ENCODE results near the gene POLDIP3.

Gene POLDIP3

GRCh38 chr22:42653999-42654398, 39.3 kb upstream of the POLDIP3 start:
- no peak overlapping the region for H3K4me3 ChIP-seq (replicated peaks; ENCODE audit: low read depth, low read length)
- H3K36me3 ChIP-seq (ENCODE audit: control insufficient read depth, insufficient read depth, low read length): no peaks in the 10 kb centered on the region
- no peak for TF ChIP-seq CTCF (IDR thresholded peaks at IDR 0.05; ENCODE audit: insufficient read depth, low read length, poor library complexity, severe bottlenecking)
- no peaks in the 10 kb centered on the region for H3K27me3 ChIP-seq (replicated peaks; ENCODE audit: control insufficient read depth, insufficient read depth, low read length)
- no peak for DNase-seq (ENCODE audit: extremely low read depth, insufficient read length)

GRCh38 chr22:42651134-42651533, 36.5 kb upstream of the POLDIP3 start:
- DNase-seq (ENCODE audit: extremely low read depth, insufficient read length): no peak
- Histone ChIP-seq H3K27me3 (replicated peaks; ENCODE audit: control insufficient read depth, insufficient read depth, low read length) (no peaks in the 10 kb centered on the region), H3K4me3 (replicated peaks; ENCODE audit: low read depth, low read length) (no peak overlapping the region), H3K36me3 (ENCODE audit: control insufficient read depth, insufficient read depth, low read length) (peaks cover 2% of the 10 kb centered on the region; the same call in 1 of the 2 replicates)
- no peak for TF ChIP-seq CTCF (IDR thresholded peaks at IDR 0.05; ENCODE audit: insufficient read depth, low read length, poor library complexity, severe bottlenecking)

- Histone ChIP-seq H3K4me3 (replicated peaks; ENCODE audit: low read depth, low read length) (peak within 1 kb of the TSS; percentile 100), H3K36me3 (ENCODE audit: control insufficient read depth, insufficient read depth, low read length) (peaks cover 5% of the 10 kb centered on the region), H3K27me3 (replicated peaks; ENCODE audit: control insufficient read depth, insufficient read depth, low read length) (no peaks in the 10 kb centered on the region)
- DNase-seq (ENCODE audit: extremely low read depth, insufficient read length): peak; percentile 86
- TF ChIP-seq CTCF (IDR thresholded peaks at IDR 0.05; ENCODE audit: insufficient read depth, low read length, poor library complexity, severe bottlenecking): no peak
Measured at GRCh38 chr22:42649246-42650099, 34.8 kb upstream of the POLDIP3 start, which contains the start of gene CYB5R3. Gene CYB5R3, minus strand, starts transcription at chr22:42649392. Its CDS starts 77 bp downstream, at chr22:42649315.

- H3K36me3 ChIP-seq (ENCODE audit: control insufficient read depth, insufficient read depth, low read length): peaks cover 5% of the 10 kb centered on the region
- peak; percentile 64 for DNase-seq (ENCODE audit: extremely low read depth, insufficient read length)
- H3K4me3 ChIP-seq (replicated peaks; ENCODE audit: low read depth, low read length): peak overlapping the region; percentile 100
- TF ChIP-seq CTCF (IDR thresholded peaks at IDR 0.05; ENCODE audit: insufficient read depth, low read length, poor library complexity, severe bottlenecking): no peak
- H3K27me3 ChIP-seq (replicated peaks; ENCODE audit: control insufficient read depth, insufficient read depth, low read length): no peaks in the 10 kb centered on the region
Measured at GRCh38 chr22:42648368-42649245, 33.9 kb upstream of the POLDIP3 start.

GRCh38 chr22:42648017-42648367, 33.3 kb upstream of the POLDIP3 start:
- H3K4me3 ChIP-seq (replicated peaks; ENCODE audit: low read depth, low read length): peak overlapping the region; percentile 100
- TF ChIP-seq CTCF (IDR thresholded peaks at IDR 0.05; ENCODE audit: insufficient read depth, low read length, poor library complexity, severe bottlenecking): no peak
- no peak for DNase-seq (ENCODE audit: extremely low read depth, insufficient read length)
- H3K27me3 ChIP-seq (replicated peaks; ENCODE audit: control insufficient read depth, insufficient read depth, low read length): no peaks in the 10 kb centered on the region
- peaks cover 5% of the 10 kb centered on the region for H3K36me3 ChIP-seq (ENCODE audit: control insufficient read depth, insufficient read depth, low read length)
